Measurements from ENCODE around the gene FSTL5. TPM values are rescaled to one million over a fixed set of nuclear protein-coding genes. Genes with fewer than 3 reads are reported as not detected.
"Not testable (repeated sequence)": the region's sequence is repeated elsewhere in the genome, so short reads cannot be mapped to it uniquely, and the experiment has no call there.

Gene FSTL5
- total RNA-seq, 1 donor from 2014 or later = 0.18 TPM

DNA sequence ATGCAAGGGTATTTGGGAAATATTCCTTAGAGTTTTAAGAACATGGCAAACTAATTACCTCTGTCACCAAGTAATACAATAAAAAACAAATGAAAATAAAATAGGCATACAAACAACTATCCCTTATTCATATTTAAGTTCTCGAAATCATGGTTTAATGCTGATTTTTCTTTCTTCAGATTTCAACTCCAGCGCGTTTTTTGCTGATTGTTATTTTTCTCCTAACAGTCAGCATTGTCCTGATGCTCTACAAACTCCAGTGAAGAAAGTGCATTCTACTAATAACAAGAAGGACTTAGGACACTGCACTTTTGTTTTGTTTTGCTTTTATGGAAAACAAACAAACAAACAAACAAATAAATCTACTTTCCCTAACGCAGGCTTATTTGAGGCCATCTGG is 282.4 kb downstream of the FSTL5 start:
- no peak for DNase-seq (ENCODE audit: extremely low read depth, low read depth, low spot score)

DNA sequence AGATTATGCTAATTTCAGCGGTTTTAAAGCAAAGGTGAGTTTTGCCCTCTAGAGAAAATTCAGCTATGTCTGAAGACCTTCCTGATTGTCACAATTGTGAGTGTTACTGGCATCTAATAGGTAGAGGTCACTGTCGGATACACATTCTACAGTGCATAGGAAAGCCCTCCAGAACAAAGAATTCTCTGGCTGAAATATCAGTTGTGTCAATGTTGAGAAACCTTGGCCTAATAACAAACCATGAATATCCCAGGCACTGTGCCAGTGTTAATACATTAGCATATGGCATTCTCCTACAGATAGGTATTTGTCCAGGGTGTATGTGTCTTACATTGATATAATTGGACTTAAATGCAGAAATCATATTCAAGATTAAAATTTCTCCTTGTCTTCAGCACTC is 294.3 kb downstream of the FSTL5 start:
- DNase-seq (ENCODE audit: extremely low read depth, low read depth, low spot score) = no peak

DNA sequence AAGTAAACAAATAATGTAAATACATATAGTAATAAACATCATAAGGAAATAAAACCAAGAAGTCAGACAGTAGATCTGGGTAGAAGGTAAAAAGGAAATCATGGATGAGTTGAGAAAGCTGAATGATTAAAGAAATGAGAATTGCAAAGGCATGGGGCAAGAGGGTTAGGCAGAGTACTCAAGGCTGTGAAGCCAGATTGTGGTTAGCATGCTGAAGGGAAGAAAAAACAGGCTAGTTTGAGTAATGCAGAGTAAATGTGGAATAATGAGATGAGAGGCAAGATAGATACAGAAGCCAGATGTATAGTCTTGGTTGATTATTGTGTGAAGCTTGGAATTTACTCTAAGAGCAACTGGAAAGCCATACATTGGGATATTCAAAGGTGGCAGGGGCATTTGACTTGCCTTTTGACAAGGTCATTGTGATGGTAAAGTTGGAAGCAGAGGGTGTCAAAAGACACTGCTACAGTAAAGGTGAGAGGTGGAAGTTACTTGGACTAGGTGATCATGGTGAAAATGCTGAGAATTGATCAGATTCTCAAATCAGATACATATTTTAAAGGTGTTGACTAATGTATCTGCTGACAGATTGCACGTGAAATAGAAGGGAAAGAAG is 307.0 kb downstream of the FSTL5 start:
- no peak for DNase-seq (ENCODE audit: extremely low read depth, low read depth, low spot score)

DNA sequence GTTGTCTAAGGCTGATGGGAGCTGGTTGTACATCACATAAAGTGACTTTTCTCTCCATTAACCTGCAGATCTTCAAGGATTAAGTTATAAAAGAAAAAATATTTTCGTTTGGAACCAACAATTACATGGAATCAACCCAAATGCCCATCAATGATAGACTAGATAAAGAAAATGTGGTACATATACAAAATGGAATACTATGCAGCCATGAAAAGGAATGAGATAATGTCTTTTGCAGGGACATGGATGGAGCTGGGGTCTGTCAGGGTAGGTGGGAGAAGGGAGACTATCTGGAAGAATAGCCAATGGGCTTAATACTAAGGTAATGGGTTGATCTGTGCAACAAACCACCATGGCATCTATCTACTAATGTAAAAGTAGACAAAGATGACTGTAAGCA is 313.2 kb downstream of the FSTL5 start:
- no peak for DNase-seq (ENCODE audit: extremely low read depth, low read depth, low spot score)

DNA sequence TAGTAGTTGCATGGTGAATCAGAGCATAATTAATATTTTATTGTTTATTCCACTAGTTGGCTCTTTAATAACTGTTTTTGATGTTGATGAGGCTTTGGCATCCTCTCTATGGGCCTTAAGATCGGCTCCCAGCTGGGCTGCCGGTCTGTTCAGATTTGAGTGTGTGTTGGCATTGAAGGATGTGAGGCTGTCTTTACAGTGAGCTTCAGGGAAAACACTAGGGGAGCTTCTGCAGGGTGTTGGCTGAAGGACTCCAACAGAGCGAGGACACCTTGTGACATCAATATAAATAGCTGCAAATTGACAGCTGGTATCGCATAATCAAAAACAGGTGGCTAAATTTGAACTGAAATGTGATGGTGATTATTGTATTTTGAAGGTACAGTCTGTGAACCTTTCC is 322.0 kb downstream of the FSTL5 start:
- DNase-seq (ENCODE audit: extremely low read depth, low read depth, low spot score) = no peak

DNA sequence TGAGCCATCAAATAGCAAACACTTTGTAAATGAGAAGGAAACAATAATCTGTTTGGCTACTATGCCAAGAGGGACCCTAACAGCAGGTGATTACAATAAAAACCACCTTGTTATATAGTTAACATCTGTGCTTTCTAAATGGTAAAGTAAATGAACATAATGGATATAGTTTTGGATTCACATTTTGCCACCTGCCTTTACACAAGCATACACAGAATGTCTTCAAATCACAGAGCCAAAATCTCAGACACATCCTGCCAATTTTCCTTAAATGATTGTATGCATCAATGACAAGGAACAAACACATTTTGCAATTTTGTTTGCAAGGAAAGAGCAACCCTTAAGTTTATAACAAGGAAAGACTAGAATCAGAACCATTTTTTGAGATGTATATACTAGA is 334.2 kb downstream of the FSTL5 start:
- DNase-seq (ENCODE audit: extremely low read depth, low read depth, low spot score) = no peak

DNA sequence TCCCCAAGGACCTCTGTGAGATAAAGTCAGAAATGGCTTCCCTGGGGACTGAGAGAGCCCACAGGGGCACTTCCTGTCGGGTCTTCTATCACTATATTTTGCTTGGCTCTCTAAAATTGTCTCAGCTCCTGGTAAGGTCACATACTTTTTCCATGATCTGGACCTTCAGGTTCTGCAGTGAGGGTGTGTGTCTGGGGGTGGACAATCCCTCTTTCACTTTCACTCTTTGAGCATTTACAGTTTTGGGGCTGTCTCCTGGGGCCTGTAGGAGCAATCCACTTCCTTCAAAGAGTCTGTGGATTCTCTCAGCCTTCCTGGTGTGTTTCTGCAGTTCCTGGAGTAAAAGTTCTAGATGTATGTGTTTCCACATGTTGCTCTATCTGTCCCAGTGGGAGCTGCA is 335.7 kb downstream of the FSTL5 start:
- DNase-seq (ENCODE audit: extremely low read depth, low read depth, low spot score) = no peak

DNA sequence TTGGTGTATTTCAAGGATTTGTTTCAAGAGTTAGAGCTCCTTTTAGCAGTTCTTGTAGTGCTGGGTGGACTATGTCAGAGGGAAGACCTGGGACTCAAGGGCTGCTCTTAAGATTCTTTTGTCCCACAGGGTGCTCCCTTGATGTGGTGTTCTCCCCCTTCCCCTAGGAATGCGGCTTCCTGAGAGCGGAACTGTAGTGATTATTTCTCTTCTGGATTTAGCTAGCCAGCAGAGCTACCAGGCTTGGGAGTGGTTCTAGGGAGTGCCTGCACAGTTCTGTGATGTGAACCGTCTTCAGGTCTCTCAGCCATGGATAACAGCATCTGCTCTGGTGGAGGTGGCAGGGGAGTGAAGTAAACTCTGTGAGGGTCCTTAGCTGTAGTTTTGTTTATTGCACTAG is 336.8 kb downstream of the FSTL5 start:
- no peak for DNase-seq (ENCODE audit: extremely low read depth, low read depth, low spot score)

- DNase-seq (ENCODE audit: extremely low read depth, low read depth, low spot score) = no peak
Observed at GRCh38 chr4:161823450-161823849, 340.4 kb downstream of the FSTL5 start.

DNA sequence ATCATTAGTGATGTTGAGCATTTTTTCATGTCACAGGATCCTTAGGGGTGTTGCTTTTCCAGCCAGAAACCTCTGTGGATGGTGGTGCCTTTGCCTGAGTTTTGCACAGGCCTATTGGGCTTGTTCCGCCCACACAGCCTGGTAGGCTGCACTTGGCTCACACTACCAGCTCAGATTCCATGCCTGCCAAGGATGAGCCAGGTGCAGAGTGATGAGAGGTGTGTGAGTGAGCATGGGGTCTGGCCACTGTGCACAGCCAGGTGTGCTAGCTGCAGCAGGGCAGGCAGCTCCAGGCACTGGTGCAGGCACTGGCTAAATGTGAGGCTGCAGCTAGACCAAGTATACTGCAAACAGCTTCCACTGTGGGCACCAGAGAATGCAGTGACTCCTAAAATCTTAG is 341.6 kb downstream of the FSTL5 start:
- no peak for DNase-seq (ENCODE audit: extremely low read depth, low read depth, low spot score)

DNA sequence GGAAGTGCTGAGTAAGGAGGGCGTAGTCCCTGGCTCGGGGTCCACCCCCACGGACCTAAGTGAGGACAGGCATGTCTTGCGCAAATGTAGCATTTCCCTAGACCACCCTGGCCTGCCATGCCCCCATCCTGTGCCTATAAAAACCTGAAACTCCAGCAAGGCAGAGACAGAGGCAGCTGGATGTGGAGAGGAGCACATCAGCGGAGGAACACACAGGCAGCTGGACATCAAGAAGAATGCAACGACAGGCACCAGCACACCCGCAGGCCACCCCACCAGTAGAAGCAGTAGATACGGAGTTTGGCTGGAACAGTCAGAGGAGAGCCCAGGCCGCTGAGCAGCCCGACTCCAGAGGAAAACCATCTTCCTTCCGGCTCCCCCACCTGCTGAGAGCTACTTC is 345.9 kb downstream of the FSTL5 start:
- no peak for DNase-seq (ENCODE audit: extremely low read depth, low read depth, low spot score)

DNA sequence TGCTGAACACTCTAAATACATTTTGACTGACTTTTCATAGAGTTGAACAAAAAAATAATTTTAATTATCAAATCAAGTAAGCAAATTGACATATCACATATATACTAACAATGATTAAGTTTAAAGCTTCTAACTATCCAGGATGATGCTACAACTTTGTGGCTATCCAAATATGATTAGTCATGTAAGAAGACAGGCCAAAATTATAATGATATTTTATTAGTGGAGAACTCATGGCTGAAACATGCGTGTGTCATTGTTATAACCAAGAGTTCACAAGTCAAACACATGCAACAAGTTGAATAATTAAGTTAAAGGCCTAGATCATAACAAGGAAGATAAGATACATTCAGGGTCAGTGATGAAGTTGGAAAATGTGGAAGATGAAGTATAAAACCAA is 346.8 kb downstream of the FSTL5 start:
- no peak for DNase-seq (ENCODE audit: extremely low read depth, low read depth, low spot score)

DNA sequence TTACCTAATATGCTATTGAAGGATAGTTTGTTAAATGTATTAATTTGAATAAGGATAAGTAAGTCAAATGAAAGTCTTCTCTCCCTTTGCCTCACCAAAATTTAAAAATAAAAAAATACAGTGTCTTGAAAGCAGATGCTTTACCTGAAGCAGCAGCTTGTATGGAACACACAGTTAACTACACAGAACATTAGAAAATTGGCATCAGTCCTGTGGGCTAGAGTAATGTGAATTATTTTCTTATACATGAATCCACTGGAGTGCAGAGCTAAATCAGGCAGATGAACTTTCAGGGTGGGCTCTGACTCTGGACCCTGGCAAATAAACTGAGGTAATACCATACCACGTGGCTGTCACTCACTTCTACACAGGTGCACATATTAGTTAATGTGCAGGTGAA is 348.0 kb downstream of the FSTL5 start:
- DNase-seq (ENCODE audit: extremely low read depth, low read depth, low spot score) = no peak

DNA sequence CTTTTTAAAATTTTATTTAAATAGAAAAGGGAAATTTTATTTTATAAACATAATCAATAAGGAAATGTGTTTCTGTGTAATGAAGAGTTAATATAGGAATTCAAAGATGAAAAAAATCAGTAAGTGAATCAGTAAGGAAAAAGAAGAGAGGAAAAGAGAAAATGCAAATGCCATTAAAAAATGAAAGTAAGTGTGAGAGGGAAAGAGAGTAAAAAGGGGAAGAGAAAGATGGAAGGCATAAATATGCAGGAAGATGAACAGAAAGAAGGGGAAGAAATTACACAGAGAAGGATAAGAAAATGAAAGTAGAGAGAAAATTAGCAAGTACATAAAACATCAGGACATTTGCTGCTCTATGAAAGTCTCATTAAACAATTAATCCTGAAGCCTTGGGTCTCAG is 349.9 kb downstream of the FSTL5 start:
- DNase-seq (ENCODE audit: extremely low read depth, low read depth, low spot score) = no peak

DNA sequence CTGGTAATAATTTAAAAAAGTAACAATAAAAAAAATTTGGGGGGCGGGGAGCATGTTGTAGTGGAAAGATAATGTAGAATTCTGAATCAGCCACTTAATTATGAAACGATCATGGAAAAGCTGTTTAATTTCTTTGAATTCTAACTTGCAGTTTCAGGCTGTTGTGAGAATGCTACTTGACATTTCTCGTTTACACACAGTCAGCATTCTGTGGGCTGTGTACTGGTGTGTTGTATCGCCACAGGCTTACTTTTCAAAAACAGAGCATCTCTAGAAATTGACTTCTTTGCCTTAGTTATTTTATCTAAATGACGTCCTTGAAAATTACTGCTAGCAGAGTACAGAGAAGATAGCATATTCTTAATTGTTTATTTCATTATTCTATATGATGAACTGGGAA is 350.4 kb downstream of the FSTL5 start:
- no peak for DNase-seq (ENCODE audit: extremely low read depth, low read depth, low spot score)

GRCh38 chr4:161803171-161803570 is 360.6 kb downstream of the FSTL5 start:
- no peak for DNase-seq (ENCODE audit: extremely low read depth, low read depth, low spot score)

GRCh38 chr4:161799710-161800109 is 364.1 kb downstream of the FSTL5 start:
- no peak for DNase-seq (ENCODE audit: extremely low read depth, low read depth, low spot score)

- no peak for DNase-seq (ENCODE audit: extremely low read depth, low read depth, low spot score)
Observed at GRCh38 chr4:161792991-161793390, 370.8 kb downstream of the FSTL5 start.

- no peak for DNase-seq (ENCODE audit: extremely low read depth, low read depth, low spot score)
Observed at GRCh38 chr4:161791796-161792556, 371.8 kb downstream of the FSTL5 start.

DNA sequence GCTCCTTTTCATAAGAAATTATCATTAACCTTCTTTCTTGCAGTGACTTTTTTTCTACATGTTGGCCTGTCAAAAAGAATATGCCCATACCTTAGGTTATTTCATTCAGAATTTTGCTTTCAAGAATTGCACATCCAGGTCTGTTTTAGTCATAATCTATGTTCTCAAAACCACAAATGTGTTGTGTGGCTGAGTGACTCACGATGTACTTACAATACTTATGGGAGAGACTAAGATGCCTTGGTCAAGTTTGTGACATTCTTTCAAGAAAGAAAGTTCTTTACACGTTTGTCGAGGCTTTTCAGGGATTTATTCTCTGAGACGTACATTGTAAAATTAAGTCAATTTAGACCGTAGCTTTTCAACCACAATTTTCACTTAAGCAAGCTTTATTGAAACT is 396.7 kb downstream of the FSTL5 start:
- DNase-seq (ENCODE audit: extremely low read depth, low read depth, low spot score) = no peak

- DNase-seq (ENCODE audit: extremely low read depth, low read depth, low spot score) = peak; percentile 10
Observed at GRCh38 chr4:161762796-161763195, 401.0 kb downstream of the FSTL5 start.

DNA sequence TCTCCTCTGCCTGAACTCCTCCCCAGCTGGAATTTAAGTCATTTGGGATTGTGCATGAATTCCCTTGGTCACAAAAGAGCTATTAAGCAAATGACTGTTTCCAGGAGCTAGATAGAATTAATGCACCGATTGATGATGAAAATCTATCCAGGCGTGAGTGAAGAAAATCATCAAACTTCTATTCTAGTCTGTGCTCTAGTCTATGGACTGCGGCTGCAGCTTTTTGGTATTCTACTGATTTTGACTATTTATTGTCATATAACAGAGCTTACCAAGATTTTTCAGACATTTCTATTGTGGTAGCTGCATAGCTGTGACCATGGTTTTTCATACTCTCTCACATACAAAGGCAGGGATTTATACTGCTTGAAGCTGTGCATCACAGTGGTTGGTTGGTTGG is 403.8 kb downstream of the FSTL5 start:
- no peak for DNase-seq (ENCODE audit: extremely low read depth, low read depth, low spot score)

DNA sequence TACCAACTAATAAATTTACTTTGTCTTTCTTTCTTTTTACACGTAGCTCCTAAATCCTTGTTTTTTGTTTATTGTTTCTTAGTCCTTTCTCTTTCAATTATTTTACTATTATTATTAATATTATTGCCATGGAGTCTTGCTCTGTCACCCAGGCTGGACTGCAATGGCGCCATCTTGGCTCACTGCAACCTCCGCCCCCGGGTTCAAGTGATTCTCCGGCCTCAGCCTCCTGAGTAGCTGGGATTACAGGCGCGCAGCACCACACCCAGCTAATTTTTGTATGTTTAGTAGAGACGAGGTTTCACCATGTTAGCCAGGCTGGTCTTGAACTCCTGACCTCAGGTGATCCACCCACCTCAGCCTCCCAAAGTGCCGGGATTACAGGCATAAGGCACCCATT is 405.4 kb downstream of the FSTL5 start:
- not testable (repeated sequence) for DNase-seq (ENCODE audit: extremely low read depth, low read depth, low spot score)

Measured in glomerular endothelial cell (primary cell).